HAP-1 (cell line): ENCODE measurements around the gene SNAPC5.
"Not testable (repeated sequence)": the region's sequence is repeated elsewhere in the genome, so short reads cannot be mapped to it uniquely, and the experiment has no call there.

Experiments
- DNase-seq, 2 experiments: peaks; one replicate each; pipeline ENCODE4 v3.0.0-alpha.2; 2016 to 2020; ENCODE audit warnings: low spot score in 2 of 2
- H3K27me3 ChIP-seq: fragments of 250-450 bp; sonication (Bioruptor Pico); 2 replicates; pipeline ENCODE4 v1.5.1; 2020; ENCODE audit warnings: low read depth, mild to moderate bottlenecking, moderate library complexity
- H3K36me3 ChIP-seq: fragments of 250-450 bp; sonication (Bioruptor Pico); replicated peaks from 2 replicates; pipeline ENCODE4 v1.5.1; 2020; ENCODE audit warnings: mild to moderate bottlenecking
- H3K4me1 ChIP-seq: fragments of 250-450 bp; sonication (Bioruptor Pico); 2 replicates; pipeline ENCODE4 v1.5.1; 2020; ENCODE audit warnings: mild to moderate bottlenecking
- H3K4me3 ChIP-seq: fragments of 250-450 bp; sonication (Bioruptor Pico); 2 replicates; pipeline ENCODE4 v1.5.1; 2020; ENCODE audit warnings: mild to moderate bottlenecking, moderate library complexity
- H3K9me3 ChIP-seq: fragments of 250-450 bp; sonication (Bioruptor Pico); 2 replicates; pipeline ENCODE4 v1.5.1; 2020; ENCODE audit warnings: mild to moderate bottlenecking, moderate library complexity
- in situ Hi-C: fragments of 300-500 bp; cut with MboI; formaldehyde crosslinking; loops from 3 replicates; pipeline ENCODE4 v1.14.3; 2020; ENCODE audit warnings: low sequenced_read_pairs, inconsistent platforms, mixed read lengths

Gene SNAPC5

DNA sequence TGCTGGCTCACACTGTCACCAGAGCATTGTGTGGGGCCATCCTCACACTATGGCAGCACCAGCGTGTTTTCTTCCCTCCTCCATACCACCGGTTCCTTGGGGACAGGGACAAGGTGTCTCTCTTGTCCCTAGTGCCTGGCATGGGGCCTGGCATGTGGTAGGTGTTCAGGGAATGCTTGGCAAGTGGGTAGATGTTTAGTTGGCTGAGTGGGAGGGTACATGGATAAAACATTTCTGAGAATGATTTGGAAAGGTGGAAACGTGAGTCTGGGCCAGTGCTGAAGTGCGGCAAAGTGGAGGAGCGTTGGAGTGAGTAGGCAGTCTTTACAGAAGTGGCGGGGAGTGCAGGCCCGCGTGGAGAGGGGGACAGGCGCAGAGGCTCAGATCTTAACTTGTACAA, 15.0 kb downstream of the SNAPC5 start:
- Histone ChIP-seq H3K4me3 (no peak overlapping the region), H3K27me3 (no peaks in the 10 kb centered on the region), H3K9me3 (no peaks in the 10 kb centered on the region), H3K4me1 (no peaks in the 10 kb centered on the region), H3K36me3 (peaks cover 32% of the 10 kb centered on the region)
- in situ Hi-C loops: no loop called here
- DNase-seq: no peak

- no peak for DNase-seq
Observed at GRCh38 chr15:66481107-66481856, 16.3 kb downstream of the SNAPC5 start.

GRCh38 chr15:66480267-66480666, 17.3 kb downstream of the SNAPC5 start:
- DNase-seq: no peak
- Histone ChIP-seq H3K36me3 (peaks cover 25% of the 10 kb centered on the region), H3K4me1 (no peaks in the 10 kb centered on the region), H3K4me3 (no peak overlapping the region), H3K9me3 (no peaks in the 10 kb centered on the region), H3K27me3 (no peaks in the 10 kb centered on the region)
- in situ Hi-C loops: no loop called here

More at GRCh38 chr15:66481107-66481856, 16.3 kb downstream of the SNAPC5 start:
- H3K4me3 ChIP-seq: no peak overlapping the region
- peaks cover 30% of the 10 kb centered on the region for H3K36me3 ChIP-seq
- H3K9me3 ChIP-seq: no peaks in the 10 kb centered on the region
- H3K27me3 ChIP-seq: no peaks in the 10 kb centered on the region
- in situ Hi-C loops: no loop called here
- H3K4me1 ChIP-seq: no peaks in the 10 kb centered on the region

DNA sequence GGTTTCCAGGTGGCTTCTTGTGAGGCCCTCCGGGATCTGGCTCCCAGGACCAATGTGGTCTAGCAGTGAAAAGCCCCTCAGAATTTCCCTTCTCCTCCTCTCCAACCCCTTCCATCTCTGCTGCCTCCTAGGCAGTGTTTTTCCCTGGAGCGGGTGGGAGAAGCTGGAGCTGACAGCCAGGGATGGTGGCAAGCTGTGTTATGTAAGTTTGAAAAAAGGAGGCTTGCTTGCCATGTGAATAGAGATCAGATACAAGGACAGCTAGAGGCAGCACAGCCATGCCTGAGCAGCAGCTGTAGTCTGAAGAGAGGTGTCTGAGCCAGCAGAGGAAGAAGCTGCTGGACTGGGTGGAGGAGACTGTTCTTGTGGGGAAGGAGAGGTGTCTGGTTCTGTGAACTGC, 20.6 kb downstream of the SNAPC5 start:
- Histone ChIP-seq H3K27me3 (no peaks in the 10 kb centered on the region), H3K4me1 (no peaks in the 10 kb centered on the region; the same call in 1 of the 2 replicates), H3K36me3 (peaks cover 11% of the 10 kb centered on the region), H3K4me3 (no peak overlapping the region), H3K9me3 (no peaks in the 10 kb centered on the region)
- in situ Hi-C loops: no loop called here
- no peak for DNase-seq

GRCh38 chr15:66476535-66476934, 21.0 kb downstream of the SNAPC5 start:
- no peaks in the 10 kb centered on the region for H3K9me3 ChIP-seq
- H3K36me3 ChIP-seq: peaks cover 6% of the 10 kb centered on the region
- DNase-seq: no peak
- no peaks in the 10 kb centered on the region; the same call in 1 of the 2 replicates for H3K4me1 ChIP-seq
- H3K27me3 ChIP-seq: no peaks in the 10 kb centered on the region
- in situ Hi-C loops: no loop called here
- H3K4me3 ChIP-seq: no peak overlapping the region

DNA sequence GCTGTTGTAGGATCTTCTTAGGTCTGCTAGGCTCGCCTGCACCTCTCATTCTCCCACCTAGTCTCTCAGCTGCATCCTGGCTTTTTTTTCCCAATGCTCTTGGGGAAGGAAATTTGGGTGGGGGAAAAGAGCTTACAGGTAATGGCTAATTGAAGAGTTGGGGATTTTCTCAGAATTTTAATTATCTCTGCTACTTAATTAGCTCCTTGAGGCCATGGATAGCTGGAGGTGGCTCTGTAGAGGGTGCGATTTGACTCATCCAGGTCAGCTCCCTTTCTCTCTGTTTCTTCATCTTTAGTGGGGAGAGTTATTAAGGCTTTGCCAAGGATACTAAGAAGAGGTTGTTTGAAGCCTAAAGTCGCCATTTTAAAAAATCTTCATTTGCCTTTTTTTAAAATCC, 22.6 kb downstream of the SNAPC5 start:
- H3K27me3 ChIP-seq: no peaks in the 10 kb centered on the region
- no peaks in the 10 kb centered on the region; the same call in 1 of the 2 replicates for H3K4me1 ChIP-seq
- in situ Hi-C loops: no loop called here
- no peaks in the 10 kb centered on the region for H3K9me3 ChIP-seq
- no peak for DNase-seq
- H3K4me3 ChIP-seq: no peak overlapping the region
- H3K36me3 ChIP-seq: no peaks in the 10 kb centered on the region; the same call in 1 of the 2 replicates

- Histone ChIP-seq H3K4me1 (no peaks in the 10 kb centered on the region; the same call in 1 of the 2 replicates), H3K4me3 (no peak overlapping the region), H3K9me3 (no peaks in the 10 kb centered on the region), H3K27me3 (no peaks in the 10 kb centered on the region), H3K36me3 (no peaks in the 10 kb centered on the region; the same call in 1 of the 2 replicates)
- in situ Hi-C loops: no loop called here
- DNase-seq: no peak
Observed at GRCh38 chr15:66474135-66474534, 23.4 kb downstream of the SNAPC5 start.

GRCh38 chr15:66472176-66472999, 25.2 kb downstream of the SNAPC5 start:
- in situ Hi-C loops: no loop called here
- Histone ChIP-seq H3K9me3 (no peaks in the 10 kb centered on the region), H3K4me1 (no peaks in the 10 kb centered on the region; the same call in 1 of the 2 replicates), H3K36me3 (no peaks in the 10 kb centered on the region; the same call in 1 of the 2 replicates), H3K27me3 (no peaks in the 10 kb centered on the region), H3K4me3 (no peak overlapping the region)
- no peak for DNase-seq

GRCh38 chr15:66470825-66471224, 26.7 kb downstream of the SNAPC5 start:
- in situ Hi-C loops, H3K27me3 ChIP-seq, DNase-seq, H3K4me1 ChIP-seq, H3K9me3 ChIP-seq, H3K36me3 ChIP-seq, H3K4me3 ChIP-seq: not testable (repeated sequence)

GRCh38 chr15:66467162-66468040, 30.2 kb downstream of the SNAPC5 start:
- H3K36me3 ChIP-seq, H3K9me3 ChIP-seq, in situ Hi-C loops, DNase-seq, H3K4me3 ChIP-seq, H3K4me1 ChIP-seq, H3K27me3 ChIP-seq: not testable (repeated sequence)

DNA sequence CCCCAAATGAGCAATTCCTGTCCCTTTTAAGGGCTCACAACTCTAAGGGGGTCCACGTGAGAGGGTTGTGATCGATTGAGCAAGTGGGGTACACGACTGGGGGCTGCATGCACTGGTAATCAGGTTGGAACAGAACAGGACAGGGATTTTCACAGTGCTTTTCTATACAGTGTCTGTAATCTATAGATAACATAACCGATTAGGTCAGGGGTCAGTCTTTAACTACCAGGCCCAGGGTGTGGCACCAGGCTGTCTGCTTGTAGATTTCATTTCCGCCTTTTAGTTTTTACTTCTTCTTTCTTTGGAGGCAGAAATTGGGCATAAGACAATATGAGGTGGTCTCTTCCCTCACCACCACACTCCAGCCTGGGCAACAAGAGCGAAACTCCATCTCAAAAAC, 32.3 kb downstream of the SNAPC5 start:
- in situ Hi-C loops, H3K4me1 ChIP-seq, H3K27me3 ChIP-seq, H3K9me3 ChIP-seq, H3K36me3 ChIP-seq, H3K4me3 ChIP-seq, DNase-seq: not testable (repeated sequence)

DNA sequence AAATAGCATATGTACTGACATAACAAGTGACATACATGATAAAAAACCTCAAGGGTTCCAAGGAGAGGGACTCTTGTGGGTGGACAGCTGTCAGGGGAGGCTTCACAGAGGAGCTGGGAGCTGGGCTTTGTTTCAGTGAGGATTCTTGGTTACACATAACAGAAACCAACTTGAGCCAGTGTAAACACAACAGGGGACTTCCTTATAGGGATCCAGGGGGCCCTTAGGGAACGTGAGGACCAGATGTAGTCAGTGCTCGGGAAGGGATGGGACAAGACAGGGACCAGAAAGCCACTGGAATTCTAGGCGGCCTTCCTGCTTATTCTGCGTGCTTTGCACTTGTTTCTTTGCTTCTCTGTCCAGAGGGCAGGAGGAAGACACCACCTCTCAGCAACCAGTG, 34.9 kb downstream of the SNAPC5 start:
- in situ Hi-C loops: no loop called here
- Histone ChIP-seq H3K4me1 (no peaks in the 10 kb centered on the region), H3K4me3 (no peak overlapping the region), H3K27me3 (no peaks in the 10 kb centered on the region), H3K36me3 (peaks cover 4% of the 10 kb centered on the region; the same call in 1 of the 2 replicates), H3K9me3 (no peaks in the 10 kb centered on the region)
- DNase-seq: no peak

- no peaks in the 10 kb centered on the region for H3K27me3 ChIP-seq
- DNase-seq: no peak
- peaks cover 4% of the 10 kb centered on the region; the same call in 1 of the 2 replicates for H3K36me3 ChIP-seq
- H3K4me1 ChIP-seq: no peaks in the 10 kb centered on the region
- no peaks in the 10 kb centered on the region for H3K9me3 ChIP-seq
- H3K4me3 ChIP-seq: no peak overlapping the region
- in situ Hi-C loops: no loop called here
Observed at GRCh38 chr15:66461917-66462316, 35.6 kb downstream of the SNAPC5 start.
